Kidney (tissue), 14 donors: Measurements from ENCODE around the gene NAA16. TPM values are rescaled to one million over a fixed set of nuclear protein-coding genes. Genes with fewer than 3 reads are reported as not detected.

Experiments used
- DNase-seq, 5 donors: peaks; one replicate each; pipeline ENCODE4 v3.0.0-alpha.2; 2013 to 2020
- FAIRE-seq: peaks from 2 replicates; lab custom pipeline; 2012; peaks lifted over from hg19 to GRCh38; lab: Jason Lieb, UNC
- H3K27ac ChIP-seq, 2 donors: one replicate each; pipeline ENCODE4 v1.7.0; 2013; ENCODE audit warnings: low read depth in 2 of 2, low read length in 2 of 2, inconsistent platforms in 1 of 2
- H3K27me3 ChIP-seq: one replicate; pipeline ENCODE4 v1.7.1; 2013; ENCODE audit warnings: low read length, inconsistent platforms; ENCODE audit not compliant: control insufficient read depth, insufficient read depth
- H3K36me3 ChIP-seq, 3 donors: one replicate each; pipeline versions ENCODE4 v1.7.0 to v1.7.1; 2013; ENCODE audit warnings: low read length in 3 of 3, control low read depth in 1 of 3, inconsistent platforms in 1 of 3; ENCODE audit not compliant: insufficient read depth in 3 of 3, control insufficient read depth in 2 of 3
- H3K4me1 ChIP-seq, 3 donors: one replicate each; pipeline versions ENCODE4 v1.7.0 to v1.7.1; 2013; ENCODE audit warnings: low read length in 3 of 3, inconsistent platforms in 1 of 3, low read depth in 1 of 3; ENCODE audit not compliant: control insufficient read depth in 2 of 3, insufficient read depth in 2 of 3
- H3K4me3 ChIP-seq, 3 donors: one replicate each; pipeline versions ENCODE4 v1.7.0 to v1.8.1; 2013; ENCODE audit warnings: low read length in 3 of 3, control low read depth in 1 of 3, inconsistent platforms in 1 of 3
- H3K9ac ChIP-seq, 3 donors: one replicate each; pipeline versions ENCODE4 v1.7.0 to v1.7.1; 2013; ENCODE audit warnings: low read length in 3 of 3, control low read depth in 1 of 3, inconsistent platforms in 1 of 3
- H3K9me3 ChIP-seq, 3 donors: one replicate each; pipeline versions ENCODE4 v1.7.0 to v1.7.1; 2013; ENCODE audit warnings: low read length in 3 of 3, control low read depth in 1 of 3, inconsistent platforms in 1 of 3; ENCODE audit not compliant: control insufficient read depth in 2 of 3, insufficient read depth in 1 of 3
- intact Hi-C: fragments of 100-400 bp; cut with DNase I; formaldehyde crosslinking; loops from one replicate; pipeline ENCODE4 v1.11.1; 2022
- polyA plus RNA-seq: library from polyadenylated mRNA; stranded (reverse); fragments of 350-450 nt; fragmentation: Illumina TruSeq; extraction: RNeasy Lipid Tissue Mini Kit (QIAGEN cat#74804); gene quantifications from one replicate; pipeline ENCODE4 v1.2.3, GENCODE V29; 2014; ENCODE audit warnings: low read depth, low replicate concordance; ENCODE audit not compliant: insufficient read depth
- total RNA-seq: library from RNA; stranded (reverse); fragmentation: NEBNext Ultra II Directional; extraction: Animal tissue kit (Norgen Biotek cat#: 25700); gene quantifications from one replicate; pipeline ENCODE4 v1.2.1, GENCODE V29; 2021
- TF ChIP-seq, protein P1 (sequence below): IDR thresholded peaks from 3 replicates; pipeline ENCODE4 v1.5.1; 2012; ENCODE audit warnings: mild to moderate bottlenecking, moderate library complexity, borderline replicate concordance; ENCODE audit not compliant: insufficient read depth; ENCODE audit errors: extremely low read depth
- donor health status: control.
- donor health status: control.
- donor health status: control.
- donor health status: control.
- donor health status: control.
- donor health status: DM: yes; HTN: yes; CAD: no.
- donor health status: Normal renal cell carcinoma (clear cell type).

Gene NAA16
- total and polyA plus RNA-seq, 2 donors from 2014 or later = 6.4 to 22.3 TPM

DNA sequence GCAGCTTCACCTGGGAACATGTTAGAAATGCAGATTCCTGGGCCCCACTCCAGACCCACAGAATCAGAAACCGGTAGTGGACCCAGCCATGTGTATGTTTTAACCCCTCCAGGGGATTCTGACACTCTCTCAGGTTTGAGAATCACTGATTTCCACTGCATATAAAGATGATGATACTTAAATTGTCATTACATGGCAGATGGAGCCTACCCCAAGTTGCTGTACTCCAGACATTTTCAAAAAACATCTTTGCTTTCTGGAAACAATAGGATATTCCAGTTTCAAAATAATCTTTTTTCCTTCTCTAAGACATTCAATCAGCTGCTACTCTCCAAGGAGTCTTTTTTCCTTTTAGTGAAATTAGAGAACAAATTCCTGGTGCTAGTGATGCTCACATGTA, 97.7 kb downstream of the NAA16 start:
- DNase-seq (no peak), FAIRE-seq (no peak)
- no peak overlapping the region for H3K4me3 ChIP-seq

DNA sequence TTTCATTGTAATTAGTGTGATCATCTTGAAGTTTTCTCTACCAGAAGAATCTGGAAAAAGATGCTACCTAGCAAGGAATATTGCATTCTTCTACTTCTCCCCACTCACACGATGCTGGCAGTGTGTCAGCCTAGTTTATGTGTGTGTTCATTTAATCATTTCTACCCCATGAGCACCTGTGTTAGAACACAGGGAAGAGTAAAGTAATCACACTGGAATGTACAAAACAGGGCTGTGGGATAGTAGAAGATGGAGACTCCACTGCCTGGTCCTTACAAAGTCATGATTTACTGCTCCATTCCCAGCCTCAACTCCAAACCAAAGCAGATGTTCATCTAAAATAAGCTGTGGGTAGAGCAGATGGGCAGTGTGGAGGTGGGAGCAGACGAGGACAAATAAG, 98.5 kb downstream of the NAA16 start:
- TF ChIP-seq, protein P1, sequence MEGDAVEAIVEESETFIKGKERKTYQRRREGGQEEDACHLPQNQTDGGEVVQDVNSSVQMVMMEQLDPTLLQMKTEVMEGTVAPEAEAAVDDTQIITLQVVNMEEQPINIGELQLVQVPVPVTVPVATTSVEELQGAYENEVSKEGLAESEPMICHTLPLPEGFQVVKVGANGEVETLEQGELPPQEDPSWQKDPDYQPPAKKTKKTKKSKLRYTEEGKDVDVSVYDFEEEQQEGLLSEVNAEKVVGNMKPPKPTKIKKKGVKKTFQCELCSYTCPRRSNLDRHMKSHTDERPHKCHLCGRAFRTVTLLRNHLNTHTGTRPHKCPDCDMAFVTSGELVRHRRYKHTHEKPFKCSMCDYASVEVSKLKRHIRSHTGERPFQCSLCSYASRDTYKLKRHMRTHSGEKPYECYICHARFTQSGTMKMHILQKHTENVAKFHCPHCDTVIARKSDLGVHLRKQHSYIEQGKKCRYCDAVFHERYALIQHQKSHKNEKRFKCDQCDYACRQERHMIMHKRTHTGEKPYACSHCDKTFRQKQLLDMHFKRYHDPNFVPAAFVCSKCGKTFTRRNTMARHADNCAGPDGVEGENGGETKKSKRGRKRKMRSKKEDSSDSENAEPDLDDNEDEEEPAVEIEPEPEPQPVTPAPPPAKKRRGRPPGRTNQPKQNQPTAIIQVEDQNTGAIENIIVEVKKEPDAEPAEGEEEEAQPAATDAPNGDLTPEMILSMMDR = no peak
- FAIRE-seq = no peak
- intact Hi-C loops = no loop called here

More for the DNA sequence above, 97.7 kb downstream of the NAA16 start:
- intact Hi-C loops = no loop called here
- H3K9me3 ChIP-seq = no peaks in the 10 kb centered on the region
- H3K27ac ChIP-seq = no peak overlapping the region
- H3K4me1 ChIP-seq = no peaks in the 10 kb centered on the region
- no peak overlapping the region for H3K9ac ChIP-seq
- no peaks in the 10 kb centered on the region for H3K36me3 ChIP-seq
- H3K27me3 ChIP-seq = no peaks in the 10 kb centered on the region
- TF ChIP-seq, protein P1 = no peak

DNA sequence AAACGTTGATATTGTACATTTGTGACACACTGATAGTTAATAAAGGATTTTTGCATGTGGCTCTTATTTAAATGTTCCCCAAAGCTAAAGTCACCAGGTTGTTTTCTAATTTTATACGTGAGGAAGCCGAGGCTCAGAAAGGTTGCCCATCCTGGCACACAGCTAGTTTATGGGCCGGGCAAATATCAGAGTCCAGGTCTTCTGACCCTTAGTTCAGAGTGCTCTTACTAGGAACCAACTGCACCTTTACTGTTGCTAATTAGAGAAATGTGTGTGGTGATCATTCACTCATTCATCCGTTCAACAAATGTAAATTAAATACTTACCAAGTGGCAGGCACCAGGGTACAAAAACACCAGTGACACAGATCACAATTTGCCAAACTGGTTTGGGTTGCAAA, 100.0 kb downstream of the NAA16 start:
- H3K4me1 ChIP-seq = no peaks in the 10 kb centered on the region
- TF ChIP-seq, protein P1 = no peak
- FAIRE-seq = no peak
- no peak overlapping the region for H3K9ac ChIP-seq
- no peaks in the 10 kb centered on the region for H3K9me3 ChIP-seq
- no peak for DNase-seq
- no peak overlapping the region for H3K27ac ChIP-seq
- intact Hi-C loops = no loop called here
- H3K27me3 ChIP-seq = no peaks in the 10 kb centered on the region
- H3K4me3 ChIP-seq = no peak overlapping the region
- H3K36me3 ChIP-seq = no peaks in the 10 kb centered on the region

More for the DNA sequence above, 98.5 kb downstream of the NAA16 start:
- Histone ChIP-seq H3K4me3 (no peak overlapping the region), H3K36me3 (no peaks in the 10 kb centered on the region), H3K27ac (no peak overlapping the region), H3K27me3 (no peaks in the 10 kb centered on the region), H3K4me1 (no peaks in the 10 kb centered on the region), H3K9me3 (no peaks in the 10 kb centered on the region), H3K9ac (no peak overlapping the region)
- no peak for DNase-seq

DNA sequence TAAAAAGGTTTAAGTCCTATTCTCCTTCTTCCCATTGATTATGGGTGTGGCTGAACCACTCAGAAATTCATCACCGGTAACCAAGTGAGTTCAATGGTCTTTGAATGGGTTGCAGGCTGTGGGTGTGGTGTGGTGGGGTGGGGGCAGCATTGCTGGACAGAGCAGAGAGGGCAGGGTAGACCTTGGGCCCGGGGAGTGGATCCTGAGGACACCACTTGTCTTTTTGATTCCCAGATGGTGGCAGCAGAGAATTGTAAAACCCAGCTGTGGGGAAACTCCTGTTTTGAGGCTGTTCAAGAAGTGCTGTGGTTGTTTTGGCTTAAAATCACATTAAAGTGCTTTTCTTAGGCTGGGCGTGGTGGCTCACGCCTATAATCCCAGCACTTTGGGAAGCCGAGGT, 100.5 kb downstream of the NAA16 start:
- DNase-seq (peak in 2 of 5 donors; percentile 27 to 65), FAIRE-seq (no peak)
- no peak overlapping the region for H3K9ac ChIP-seq

More for the DNA sequence above, 100.5 kb downstream of the NAA16 start:
- Histone ChIP-seq H3K4me1 (no peaks in the 10 kb centered on the region), H3K9me3 (no peaks in the 10 kb centered on the region), H3K36me3 (no peaks in the 10 kb centered on the region), H3K27ac (no peak overlapping the region), H3K27me3 (no peaks in the 10 kb centered on the region), H3K4me3 (no peak overlapping the region)
- TF ChIP-seq, protein P1 = peak; percentile 9
- intact Hi-C loops = no loop called here
